ENCODE measurements around the gene CCDC68. TPM values are rescaled to one million over a fixed set of nuclear protein-coding genes. Genes with fewer than 3 reads are reported as not detected.

The CCDC68 gene, protein sequence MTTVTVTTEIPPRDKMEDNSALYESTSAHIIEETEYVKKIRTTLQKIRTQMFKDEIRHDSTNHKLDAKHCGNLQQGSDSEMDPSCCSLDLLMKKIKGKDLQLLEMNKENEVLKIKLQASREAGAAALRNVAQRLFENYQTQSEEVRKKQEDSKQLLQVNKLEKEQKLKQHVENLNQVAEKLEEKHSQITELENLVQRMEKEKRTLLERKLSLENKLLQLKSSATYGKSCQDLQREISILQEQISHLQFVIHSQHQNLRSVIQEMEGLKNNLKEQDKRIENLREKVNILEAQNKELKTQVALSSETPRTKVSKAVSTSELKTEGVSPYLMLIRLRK
- not detected for total RNA-seq

DNA sequence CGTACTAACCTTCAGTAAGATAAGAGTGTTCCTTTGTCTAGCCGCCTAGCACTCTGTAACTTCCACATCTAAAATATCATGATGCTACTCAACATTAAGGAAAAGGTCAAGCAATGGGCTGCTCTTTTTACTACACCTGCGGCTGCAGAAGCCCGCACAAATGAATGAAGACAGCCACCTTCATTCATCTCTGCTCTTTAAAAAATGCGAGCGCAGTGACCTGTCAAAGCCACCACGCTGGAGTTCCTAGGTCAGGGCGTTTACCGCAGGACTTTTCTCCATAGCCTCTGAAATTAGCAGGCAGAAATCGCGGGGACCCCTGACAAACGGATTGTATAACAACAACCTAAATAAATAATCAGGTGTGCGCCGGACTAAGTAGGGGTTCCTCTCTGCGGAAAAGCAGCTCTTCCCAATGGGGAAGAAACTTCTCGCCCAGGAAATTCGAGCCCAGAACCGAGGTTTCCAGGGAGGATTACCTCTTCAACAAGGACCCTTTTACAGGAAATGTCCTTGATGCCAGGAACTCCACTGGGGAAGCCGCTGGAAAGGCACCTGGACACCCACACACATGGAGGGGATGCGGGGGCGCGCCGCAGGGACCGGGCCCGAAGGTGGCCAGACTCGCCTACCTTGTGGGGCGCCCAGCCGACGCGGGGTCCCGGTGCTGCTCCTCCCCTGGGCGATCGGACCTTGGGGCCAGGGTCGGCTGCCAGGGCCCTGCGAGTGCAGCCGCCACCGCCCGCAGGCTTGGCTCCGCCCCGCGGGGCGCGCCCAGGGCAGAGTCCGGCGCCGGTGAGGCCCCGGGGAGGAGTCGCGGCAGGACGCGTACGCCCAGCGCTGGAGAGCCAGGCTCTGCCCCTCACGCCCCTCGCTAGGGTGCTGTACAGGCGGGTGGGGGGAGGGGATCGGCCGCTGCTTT lies at the start of gene CCDC68:
Gene CCDC68, minus strand, starts transcription at position 758 of the 922 bp plus-strand sequence. CDS start 16,670 bp downstream, outside the sequence.
- Histone ChIP-seq H3K9me3 (ENCODE audit: low read depth, low read length) (no peaks in the 10 kb centered on the region), H3K4me1 (ENCODE audit: insufficient read depth, low read length) (peaks cover 17% of the 10 kb centered on the region), H3K4me3 (ENCODE audit: low read length) (no peak within 1 kb of the TSS), H3K27me3 (ENCODE audit: insufficient read depth, low read length) (peaks cover 34% of the 10 kb centered on the region)

DNA sequence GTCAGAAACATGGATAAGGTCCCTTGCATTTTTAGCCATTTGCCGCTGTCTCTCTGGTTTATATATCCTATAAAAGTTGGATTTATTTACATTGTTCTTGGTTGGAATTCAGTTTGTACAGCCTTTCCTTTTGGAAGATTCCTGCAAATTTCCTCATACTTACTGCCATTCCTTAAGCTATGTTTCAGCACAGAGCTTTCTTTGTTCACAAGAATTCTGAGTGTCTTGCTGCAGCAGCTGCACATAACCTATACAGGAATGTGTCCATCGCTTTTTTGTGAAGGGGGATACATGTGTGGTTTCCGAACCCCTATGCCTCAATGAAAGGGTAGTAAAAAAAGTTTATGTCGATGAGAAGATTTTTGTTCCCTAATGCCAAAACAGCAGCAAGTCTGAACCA lies 48.3 kb upstream of the CCDC68 start:
- Histone ChIP-seq H3K4me3 (ENCODE audit: low read length) (no peak overlapping the region), H3K27me3 (ENCODE audit: insufficient read depth, low read length) (peaks cover 2% of the 10 kb centered on the region), H3K9me3 (ENCODE audit: low read depth, low read length) (no peaks in the 10 kb centered on the region), H3K4me1 (ENCODE audit: insufficient read depth, low read length) (no peaks in the 10 kb centered on the region)

DNA sequence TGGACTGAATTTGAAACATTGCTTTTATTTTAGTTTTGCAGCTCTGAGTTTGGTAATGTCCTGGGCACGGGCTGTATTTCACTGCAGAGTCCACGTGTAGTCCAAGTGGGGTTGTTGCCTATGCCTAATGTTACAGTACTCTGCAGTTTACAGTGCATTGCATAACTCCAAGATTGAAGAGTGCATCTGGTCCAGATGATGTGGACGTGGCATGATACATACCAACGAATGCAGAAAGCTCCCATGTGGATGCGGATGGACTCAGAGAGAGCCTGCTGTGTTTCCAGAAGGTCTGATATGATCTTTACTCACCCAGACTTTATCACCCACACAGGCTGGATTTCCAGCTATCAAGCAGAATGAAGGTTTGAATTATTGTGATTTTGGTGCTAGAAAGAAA lies 44.4 kb upstream of the CCDC68 start:
- no peak overlapping the region for H3K4me3 ChIP-seq (ENCODE audit: low read length)
- no peaks in the 10 kb centered on the region for H3K9me3 ChIP-seq (ENCODE audit: low read depth, low read length)
- H3K27me3 ChIP-seq (ENCODE audit: insufficient read depth, low read length), result peaks cover 2% of the 10 kb centered on the region
- H3K4me1 ChIP-seq (ENCODE audit: insufficient read depth, low read length), result no peaks in the 10 kb centered on the region

DNA sequence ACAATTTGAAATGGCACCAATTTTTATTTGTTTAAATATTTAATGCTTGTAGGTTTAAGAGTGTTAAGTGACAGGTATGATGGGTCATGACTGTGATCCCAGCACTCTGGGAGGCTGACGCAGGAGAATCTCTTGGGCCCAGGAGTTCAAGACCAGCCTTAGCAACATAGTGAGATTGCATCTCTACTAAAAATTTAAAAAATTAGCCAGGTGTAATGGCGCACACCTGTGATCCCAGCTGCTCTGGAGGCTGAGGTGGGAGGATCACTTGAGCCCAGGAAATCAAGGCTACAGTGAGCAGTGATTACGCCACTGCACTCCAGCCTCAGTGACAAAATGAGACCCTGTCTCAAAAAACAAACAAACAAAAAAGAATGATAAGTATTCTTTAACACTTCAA lies 43.0 kb upstream of the CCDC68 start:
- Histone ChIP-seq H3K27me3 (ENCODE audit: insufficient read depth, low read length) (peaks cover 2% of the 10 kb centered on the region), H3K9me3 (ENCODE audit: low read depth, low read length) (no peaks in the 10 kb centered on the region), H3K4me1 (ENCODE audit: insufficient read depth, low read length) (no peaks in the 10 kb centered on the region), H3K4me3 (ENCODE audit: low read length) (no peak overlapping the region)

DNA sequence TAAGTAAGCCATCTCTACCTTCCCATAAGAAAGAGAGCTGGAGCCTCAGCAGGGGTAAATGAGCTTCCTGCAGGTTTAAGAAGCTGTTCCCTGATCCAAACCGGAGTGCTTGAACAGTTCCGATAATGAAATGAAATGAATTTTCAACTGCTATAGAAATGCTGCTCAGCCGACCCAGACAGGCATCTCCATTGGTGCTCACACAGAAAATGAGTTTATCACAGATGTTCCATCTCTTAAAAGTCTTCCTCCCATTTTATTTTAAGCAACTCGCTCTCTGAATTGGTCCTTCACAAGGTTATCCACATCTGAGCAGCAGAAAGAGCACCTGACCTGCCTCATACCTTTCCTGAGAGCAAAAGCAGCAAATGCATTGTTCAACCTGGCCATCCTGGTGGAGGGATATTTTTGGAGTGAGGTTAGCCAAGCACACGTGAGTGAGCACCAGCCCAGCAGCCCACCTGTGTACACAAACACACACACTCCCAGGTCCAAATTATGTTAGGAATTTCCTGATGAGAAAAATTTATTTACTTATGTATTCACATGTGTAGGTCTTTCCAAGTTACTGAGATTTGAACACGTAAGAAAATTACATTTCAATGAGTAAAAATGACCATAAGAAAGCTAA lies 42.2 kb upstream of the CCDC68 start:
- no peaks in the 10 kb centered on the region for H3K4me1 ChIP-seq (ENCODE audit: insufficient read depth, low read length)
- no peaks in the 10 kb centered on the region for H3K9me3 ChIP-seq (ENCODE audit: low read depth, low read length)
- H3K4me3 ChIP-seq (ENCODE audit: low read length), result no peak overlapping the region
- H3K27me3 ChIP-seq (ENCODE audit: insufficient read depth, low read length), result peaks cover 2% of the 10 kb centered on the region

DNA sequence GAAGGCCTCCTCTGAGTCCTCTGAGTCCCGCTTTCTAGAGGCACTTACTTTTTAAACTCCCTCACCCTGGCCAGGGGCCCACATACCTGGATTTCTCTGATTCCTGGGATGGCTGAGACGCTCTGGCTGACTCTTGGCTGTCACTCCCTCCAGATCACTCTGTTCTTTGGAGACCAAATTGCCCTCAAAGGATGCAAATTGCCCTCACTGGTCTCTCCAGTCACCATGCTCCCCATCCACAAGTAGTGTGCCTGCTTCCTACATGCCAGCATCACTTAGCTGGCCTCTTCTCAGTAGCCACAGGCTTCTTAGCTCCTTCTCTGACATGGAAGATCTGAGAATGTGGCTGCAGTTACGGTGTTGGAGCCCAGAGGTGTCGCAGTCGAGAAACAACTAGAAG lies 41.3 kb upstream of the CCDC68 start:
- H3K9me3 ChIP-seq (ENCODE audit: low read depth, low read length), result no peaks in the 10 kb centered on the region
- H3K27me3 ChIP-seq (ENCODE audit: insufficient read depth, low read length), result peaks cover 2% of the 10 kb centered on the region
- no peak overlapping the region for H3K4me3 ChIP-seq (ENCODE audit: low read length)
- no peaks in the 10 kb centered on the region for H3K4me1 ChIP-seq (ENCODE audit: insufficient read depth, low read length)

DNA sequence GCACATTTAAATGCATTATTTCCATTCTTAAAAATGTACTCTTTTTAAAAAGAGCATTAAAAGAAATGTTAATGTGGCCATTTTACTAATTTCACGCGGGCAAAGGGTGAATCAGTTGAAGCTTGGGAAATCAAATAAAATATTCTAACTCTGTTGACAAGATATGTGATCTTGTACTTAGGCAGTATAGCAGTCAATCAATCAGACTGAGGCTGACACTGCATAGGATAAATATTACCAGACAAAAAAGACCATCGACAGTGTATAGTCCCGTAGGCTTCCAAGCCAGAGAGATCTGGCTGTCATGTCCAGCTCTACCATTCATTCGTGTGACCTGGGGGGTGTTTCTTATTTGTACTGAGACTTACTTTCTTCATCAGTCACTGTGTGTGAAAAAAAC lies 39.8 kb upstream of the CCDC68 start:
- no peaks in the 10 kb centered on the region for H3K9me3 ChIP-seq (ENCODE audit: low read depth, low read length)
- H3K27me3 ChIP-seq (ENCODE audit: insufficient read depth, low read length), result no peaks in the 10 kb centered on the region
- H3K4me1 ChIP-seq (ENCODE audit: insufficient read depth, low read length), result no peaks in the 10 kb centered on the region

DNA sequence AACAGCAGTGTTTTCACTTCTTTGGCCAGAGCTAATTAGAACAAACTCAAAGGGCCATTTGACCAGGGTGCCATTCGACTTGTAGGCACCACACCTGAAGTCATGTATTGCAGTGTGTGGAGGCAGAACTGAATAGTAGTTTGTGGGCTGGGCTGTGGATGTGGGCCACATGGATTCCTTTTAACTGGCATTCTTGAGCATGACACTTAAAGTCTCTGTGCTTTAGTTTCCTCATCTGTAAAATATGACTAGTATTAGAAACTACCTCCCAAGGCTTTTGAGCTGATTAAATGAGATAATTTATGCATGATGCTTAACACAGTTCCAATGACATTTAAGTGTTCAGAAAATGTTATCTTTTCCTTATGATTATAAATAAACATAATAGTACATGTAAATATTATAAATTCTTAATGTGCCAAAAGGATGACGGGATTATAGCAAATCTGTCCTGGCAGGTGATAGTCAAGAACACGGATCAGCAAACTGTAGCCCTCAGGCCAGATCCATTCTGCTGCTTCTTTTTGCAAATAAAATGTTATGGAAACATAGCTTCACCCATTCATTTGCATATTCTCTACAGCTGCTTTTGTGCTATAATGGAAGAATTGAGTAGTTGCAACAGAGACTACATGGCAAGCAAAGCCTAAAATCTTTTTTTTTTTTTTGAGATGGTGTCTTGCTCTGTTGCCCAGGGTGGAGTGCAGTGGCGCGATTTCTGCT lies 36.3 kb upstream of the CCDC68 start:
- no peaks in the 10 kb centered on the region for H3K9me3 ChIP-seq (ENCODE audit: low read depth, low read length)
- H3K4me3 ChIP-seq (ENCODE audit: low read length), result no peak overlapping the region
- H3K4me1 ChIP-seq (ENCODE audit: insufficient read depth, low read length), result no peaks in the 10 kb centered on the region
- H3K27me3 ChIP-seq (ENCODE audit: insufficient read depth, low read length), result no peaks in the 10 kb centered on the region

More for the DNA sequence above, 39.8 kb upstream of the CCDC68 start:
- no peak overlapping the region for H3K4me3 ChIP-seq (ENCODE audit: low read length)

DNA sequence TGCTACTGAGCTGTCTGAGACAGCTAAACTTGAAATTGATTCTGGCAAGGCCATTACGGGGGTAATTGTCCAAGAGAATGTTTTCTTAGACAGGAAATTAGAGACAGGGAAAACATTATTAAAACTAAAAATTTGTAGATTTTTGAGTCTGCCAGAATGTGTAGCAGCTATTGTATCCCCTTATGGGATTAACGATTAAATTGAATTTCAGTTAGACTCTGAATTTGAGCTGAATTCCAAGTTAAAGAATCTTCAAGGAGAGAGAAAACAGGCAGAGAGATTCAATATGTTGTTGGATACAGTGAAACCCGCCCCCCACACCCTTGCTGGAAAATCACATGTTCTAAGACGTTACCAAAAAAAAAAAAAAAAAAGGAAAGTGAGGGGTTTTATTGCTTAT lies 32.7 kb upstream of the CCDC68 start:
- H3K4me3 ChIP-seq (ENCODE audit: low read length), result no peak overlapping the region
- H3K4me1 ChIP-seq (ENCODE audit: insufficient read depth, low read length), result no peaks in the 10 kb centered on the region
- H3K27me3 ChIP-seq (ENCODE audit: insufficient read depth, low read length), result no peaks in the 10 kb centered on the region
- H3K9me3 ChIP-seq (ENCODE audit: low read depth, low read length), result no peaks in the 10 kb centered on the region

DNA sequence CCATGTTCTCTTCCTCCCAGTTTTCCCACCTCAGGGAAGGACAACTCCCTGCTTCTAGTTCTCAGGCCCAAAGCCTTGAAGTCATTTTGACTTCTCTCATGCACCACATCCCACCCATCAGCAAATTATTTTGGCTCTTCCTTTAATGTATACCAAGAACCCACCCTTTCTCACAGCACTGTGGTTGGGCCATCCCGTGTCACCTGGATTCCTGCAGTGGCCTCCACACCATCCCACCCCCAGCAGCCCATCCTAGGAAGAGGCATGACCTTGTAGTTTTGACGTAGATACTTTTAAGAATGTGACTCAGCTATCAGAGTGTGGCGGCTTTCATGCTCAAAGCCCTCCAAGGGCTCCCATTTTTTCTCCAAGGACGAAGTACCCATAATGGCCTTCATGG lies 25.6 kb upstream of the CCDC68 start:
- Histone ChIP-seq H3K27me3 (ENCODE audit: insufficient read depth, low read length) (no peaks in the 10 kb centered on the region), H3K4me3 (ENCODE audit: low read length) (no peak overlapping the region), H3K4me1 (ENCODE audit: insufficient read depth, low read length) (no peaks in the 10 kb centered on the region), H3K9me3 (ENCODE audit: low read depth, low read length) (no peaks in the 10 kb centered on the region)

DNA sequence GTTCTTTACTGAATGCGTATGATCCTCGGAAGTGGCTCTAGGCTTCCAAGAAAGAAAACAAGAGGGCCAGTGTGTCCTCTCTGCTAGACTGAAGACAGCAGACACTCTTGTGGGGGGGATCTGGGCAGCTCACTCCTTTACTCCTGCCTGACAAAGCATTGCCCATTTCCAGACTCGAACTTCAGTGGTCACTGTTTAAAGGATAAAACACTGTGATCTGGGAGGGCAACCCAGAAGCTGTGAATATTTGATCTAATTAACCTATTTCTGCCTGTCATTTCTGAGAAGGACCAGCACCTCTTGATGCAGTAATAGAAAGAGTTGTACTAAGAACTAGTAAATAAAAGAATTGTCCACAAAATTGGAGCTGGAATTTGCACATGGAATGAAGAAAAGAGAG lies 24.5 kb upstream of the CCDC68 start:
- no peak overlapping the region for H3K4me3 ChIP-seq (ENCODE audit: low read length)
- H3K4me1 ChIP-seq (ENCODE audit: insufficient read depth, low read length), result no peaks in the 10 kb centered on the region

DNA sequence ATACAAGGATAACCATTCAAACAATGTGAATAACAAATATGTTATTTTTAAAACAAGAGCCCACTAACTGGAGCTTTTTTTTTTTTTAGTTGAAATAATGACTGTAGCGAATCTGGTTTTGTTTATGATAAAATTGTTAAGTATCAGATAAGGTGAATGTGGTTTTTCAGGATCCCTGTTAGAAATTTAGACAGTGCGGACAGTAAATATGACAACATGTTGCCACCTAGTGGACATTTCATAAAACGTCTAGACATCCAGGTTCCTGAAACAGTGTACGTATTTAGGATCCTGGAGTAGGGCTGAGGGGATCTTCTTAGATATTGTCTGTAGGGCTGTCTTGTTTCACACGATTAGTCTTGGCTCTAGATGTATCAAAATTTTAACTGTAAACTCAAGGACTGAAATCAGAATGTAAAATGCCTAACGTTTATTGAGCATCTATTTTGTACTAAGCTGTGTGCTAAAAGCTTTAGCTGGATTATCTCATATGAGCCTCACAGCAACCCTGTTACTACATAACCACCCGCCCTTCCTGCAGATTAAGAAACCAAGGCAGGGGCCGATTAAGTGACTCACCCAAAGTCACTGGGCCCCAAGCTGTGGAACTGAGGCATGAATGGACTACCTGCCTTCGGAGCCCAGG lies 23.9 kb upstream of the CCDC68 start:
- Histone ChIP-seq H3K9me3 (ENCODE audit: low read depth, low read length) (no peaks in the 10 kb centered on the region), H3K4me3 (ENCODE audit: low read length) (no peak overlapping the region), H3K27me3 (ENCODE audit: insufficient read depth, low read length) (no peaks in the 10 kb centered on the region), H3K4me1 (ENCODE audit: insufficient read depth, low read length) (no peaks in the 10 kb centered on the region)

More for the DNA sequence above, 24.5 kb upstream of the CCDC68 start:
- Histone ChIP-seq H3K9me3 (ENCODE audit: low read depth, low read length) (no peaks in the 10 kb centered on the region), H3K27me3 (ENCODE audit: insufficient read depth, low read length) (no peaks in the 10 kb centered on the region)

DNA sequence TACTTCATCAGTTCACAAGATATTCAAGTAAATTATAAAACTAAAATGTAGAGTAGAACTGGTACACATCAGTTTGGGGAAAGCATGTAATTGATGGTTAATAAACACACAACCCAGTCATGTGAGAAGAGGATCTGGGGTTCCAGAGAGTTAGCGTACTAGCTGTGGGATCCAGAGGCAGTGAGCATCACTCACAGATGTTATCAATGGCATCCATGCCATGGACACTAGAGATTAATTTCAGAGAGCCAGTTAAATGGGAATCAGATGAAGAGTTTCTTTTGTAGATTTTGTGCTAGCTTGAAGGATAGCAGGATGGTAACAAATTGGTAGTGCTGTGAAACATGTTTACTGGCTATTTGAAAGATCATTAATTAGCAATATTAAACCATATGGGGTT lies 21.8 kb upstream of the CCDC68 start:
- Histone ChIP-seq H3K4me1 (ENCODE audit: insufficient read depth, low read length) (no peaks in the 10 kb centered on the region), H3K27me3 (ENCODE audit: insufficient read depth, low read length) (no peaks in the 10 kb centered on the region), H3K9me3 (ENCODE audit: low read depth, low read length) (no peaks in the 10 kb centered on the region), H3K4me3 (ENCODE audit: low read length) (no peak overlapping the region)

DNA sequence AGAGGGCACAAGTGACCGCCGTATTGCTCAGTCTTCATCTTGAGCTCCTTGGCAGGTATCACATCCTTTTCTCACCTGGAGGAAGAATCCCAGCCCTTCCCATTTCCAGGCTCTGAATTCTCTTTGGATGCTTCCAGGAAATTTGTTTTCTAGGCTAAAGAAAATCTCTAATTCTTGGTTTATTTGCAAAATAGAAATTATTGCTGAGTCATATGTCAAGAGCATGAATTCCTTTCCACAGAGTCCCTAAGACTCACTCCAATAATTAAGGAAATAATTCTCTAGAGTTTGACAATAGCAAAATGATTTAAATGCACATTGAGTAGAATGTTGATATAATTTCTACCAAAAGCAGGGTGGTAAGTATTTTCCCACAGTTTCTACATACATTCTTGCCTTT lies 16.3 kb upstream of the CCDC68 start:
- no peaks in the 10 kb centered on the region for H3K9me3 ChIP-seq (ENCODE audit: low read depth, low read length)
- H3K4me1 ChIP-seq (ENCODE audit: insufficient read depth, low read length), result no peaks in the 10 kb centered on the region
- H3K27me3 ChIP-seq (ENCODE audit: insufficient read depth, low read length), result no peaks in the 10 kb centered on the region
- no peak overlapping the region for H3K4me3 ChIP-seq (ENCODE audit: low read length)
